ENCODE data around the gene HRH3.

The HRH3 gene

GRCh38 chr20:62197311-62197710 lies 22.8 kb downstream of the HRH3 start:
- DNase-seq = peak; percentile 2

GRCh38 chr20:62196286-62196685 lies 23.8 kb downstream of the HRH3 start:
- no peak for DNase-seq

- DNase-seq = no peak
Measured at GRCh38 chr20:62195736-62196135, 24.3 kb downstream of the HRH3 start.

GRCh38 chr20:62195075-62195405 lies 25.0 kb downstream of the HRH3 start:
- no peak for DNase-seq

GRCh38 chr20:62193079-62194025 lies 26.7 kb downstream of the HRH3 start:
- no peak for DNase-seq

GRCh38 chr20:62192635-62193034 lies 27.4 kb downstream of the HRH3 start:
- no peak for DNase-seq

GRCh38 chr20:62191781-62192559 lies 28.1 kb downstream of the HRH3 start:
- no peak for DNase-seq

- DNase-seq = no peak
Measured at GRCh38 chr20:62190639-62191411, 29.3 kb downstream of the HRH3 start.

GRCh38 chr20:62186887-62187866 lies 32.9 kb downstream of the HRH3 start:
- DNase-seq = no peak

- no peak for DNase-seq
Measured at GRCh38 chr20:62186096-62186426, 34.0 kb downstream of the HRH3 start.

- no peak for DNase-seq
Measured at GRCh38 chr20:62183426-62184142, 36.5 kb downstream of the HRH3 start.

- DNase-seq = peak; percentile 94
Measured at GRCh38 chr20:62182469-62183425, 37.3 kb downstream of the HRH3 start, which contains the start of gene MTG2. TSS of gene MTG2 (plus strand) at chr20:62183028. CDS start at chr20:62193421, 10,393 bp downstream.

- DNase-seq = no peak
Measured at GRCh38 chr20:62181808-62182207, 38.3 kb downstream of the HRH3 start.

- DNase-seq = no peak
Measured at GRCh38 chr20:62179162-62179504, 40.9 kb downstream of the HRH3 start.

GRCh38 chr20:62178316-62179161 lies 41.5 kb downstream of the HRH3 start:
- DNase-seq = no peak

GRCh38 chr20:62177307-62177706 lies 42.8 kb downstream of the HRH3 start:
- no peak for DNase-seq

GRCh38 chr20:62176866-62177265 lies 43.2 kb downstream of the HRH3 start:
- DNase-seq = no peak

GRCh38 chr20:62175711-62176110 lies 44.4 kb downstream of the HRH3 start:
- no peak for DNase-seq
